HG02642 (cell line): ENCODE measurements around the gene WNT5A.

Experiments used
- ATAC-seq: cut with Tn5 transposase; IDR thresholded peaks from one replicate; pipeline ENCODE4 v1.9.1; 2021; ENCODE audit warnings: mild to moderate bottlenecking; ENCODE audit not compliant: unreplicated experiment, poor library complexity

Gene WNT5A

GRCh38 chr3:55486857-55487380 lies at the start of gene WNT5A:
TSS of gene WNT5A (minus strand) at chr3:55487306. CDS start at chr3:55486985, 321 bp downstream.
- no peak for ATAC-seq

GRCh38 chr3:55534876-55535275 lies 47.8 kb upstream of the WNT5A start:
- ATAC-seq, result no peak

GRCh38 chr3:55532806-55533205 lies 45.7 kb upstream of the WNT5A start:
- no peak for ATAC-seq

- no peak for ATAC-seq
These were observed 44.2 kb upstream of the WNT5A start for GRCh38 chr3:55531321-55531720.

- no peak for ATAC-seq
These were observed 40.3 kb upstream of the WNT5A start for GRCh38 chr3:55527361-55527760.

GRCh38 chr3:55526332-55527030 lies 39.4 kb upstream of the WNT5A start:
- no peak for ATAC-seq

GRCh38 chr3:55525436-55525835 lies 38.3 kb upstream of the WNT5A start:
- ATAC-seq, result no peak

GRCh38 chr3:55524565-55525244 lies 37.6 kb upstream of the WNT5A start:
- no peak for ATAC-seq

- no peak for ATAC-seq
These were observed 36.4 kb upstream of the WNT5A start for GRCh38 chr3:55523471-55523870.

GRCh38 chr3:55521738-55522421 lies 34.8 kb upstream of the WNT5A start:
- no peak for ATAC-seq

GRCh38 chr3:55521064-55521737 lies 34.1 kb upstream of the WNT5A start:
- ATAC-seq, result no peak

GRCh38 chr3:55519019-55519418 lies 31.9 kb upstream of the WNT5A start:
- ATAC-seq, result no peak

GRCh38 chr3:55518451-55518850 lies 31.3 kb upstream of the WNT5A start:
- ATAC-seq, result no peak

- no peak for ATAC-seq
These were observed 29.4 kb upstream of the WNT5A start for GRCh38 chr3:55516392-55517030.

GRCh38 chr3:55515550-55516246 lies 28.6 kb upstream of the WNT5A start:
- ATAC-seq, result no peak

- no peak for ATAC-seq
These were observed 27.9 kb upstream of the WNT5A start for GRCh38 chr3:55514962-55515361.

- no peak for ATAC-seq
These were observed 25.7 kb upstream of the WNT5A start for GRCh38 chr3:55512571-55513343.

- no peak for ATAC-seq
These were observed 24.9 kb upstream of the WNT5A start for GRCh38 chr3:55511895-55512570.
